Peyer's patch (tissue), 4 donors: ENCODE measurements around the gene PAIP2.

ENCODE experiments used
- POLR2A ChIP-seq, 2 donors: fragments of 450-650 bp; IDR thresholded peaks; one replicate each; pipeline ENCODE4 v1.5.1; 2017; ENCODE audit warnings: antibody characterized with exemption in 2 of 2, mild to moderate bottlenecking in 2 of 2, moderate library complexity in 2 of 2
- TF ChIP-seq, protein P1 (sequence below), 6 experiments: fragments of 450-650 bp in 4 of 6; fragments of 200-600 bp in 2 of 6; sonication (generic) in 1 of 6; IDR thresholded peaks; one replicate each; pipeline ENCODE4 v1.5.1; 2017 to 2019; ENCODE audit warnings: antibody characterized with exemption in 6 of 6, mild to moderate bottlenecking in 3 of 6, moderate library complexity in 1 of 6

DNA sequence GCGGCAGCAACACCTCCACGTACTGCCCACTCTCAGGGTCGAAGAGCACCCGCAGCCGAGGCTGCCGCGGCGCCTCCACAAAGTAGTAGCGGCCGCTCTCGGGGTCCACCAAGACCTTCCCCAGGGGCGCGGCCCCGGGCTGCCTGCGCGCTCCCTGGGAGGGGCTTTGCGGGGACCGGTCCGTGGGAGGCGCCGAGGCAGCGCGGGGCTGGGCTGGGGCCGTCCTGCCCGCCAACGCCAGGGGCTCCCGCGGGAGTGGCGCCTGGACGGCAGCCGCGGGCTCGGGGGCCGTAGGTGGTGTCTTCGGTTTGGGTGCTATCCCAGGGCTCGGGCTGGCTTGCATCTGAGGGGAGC is 50.6 kb downstream of the PAIP2 start:
- TF ChIP-seq, protein P1, sequence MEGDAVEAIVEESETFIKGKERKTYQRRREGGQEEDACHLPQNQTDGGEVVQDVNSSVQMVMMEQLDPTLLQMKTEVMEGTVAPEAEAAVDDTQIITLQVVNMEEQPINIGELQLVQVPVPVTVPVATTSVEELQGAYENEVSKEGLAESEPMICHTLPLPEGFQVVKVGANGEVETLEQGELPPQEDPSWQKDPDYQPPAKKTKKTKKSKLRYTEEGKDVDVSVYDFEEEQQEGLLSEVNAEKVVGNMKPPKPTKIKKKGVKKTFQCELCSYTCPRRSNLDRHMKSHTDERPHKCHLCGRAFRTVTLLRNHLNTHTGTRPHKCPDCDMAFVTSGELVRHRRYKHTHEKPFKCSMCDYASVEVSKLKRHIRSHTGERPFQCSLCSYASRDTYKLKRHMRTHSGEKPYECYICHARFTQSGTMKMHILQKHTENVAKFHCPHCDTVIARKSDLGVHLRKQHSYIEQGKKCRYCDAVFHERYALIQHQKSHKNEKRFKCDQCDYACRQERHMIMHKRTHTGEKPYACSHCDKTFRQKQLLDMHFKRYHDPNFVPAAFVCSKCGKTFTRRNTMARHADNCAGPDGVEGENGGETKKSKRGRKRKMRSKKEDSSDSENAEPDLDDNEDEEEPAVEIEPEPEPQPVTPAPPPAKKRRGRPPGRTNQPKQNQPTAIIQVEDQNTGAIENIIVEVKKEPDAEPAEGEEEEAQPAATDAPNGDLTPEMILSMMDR (IDR thresholded peaks at IDR 0.05) = no peak
- no peak for TF ChIP-seq POLR2A (IDR thresholded peaks at IDR 0.05)
